ENCODE data around the gene TMSB15C. TPM values are rescaled to one million over a fixed set of nuclear protein-coding genes. Genes with fewer than 3 reads are reported as not detected.

TMSB15C gene
- polyA plus RNA-seq, 1 of the 3 experiments (the other 2 are of a cell fraction), result 2.9 TPM

GRCh38 chrX:104098151-104098808 is 22.2 kb upstream of the TMSB15C start:
- H4K20me1 ChIP-seq (ENCODE audit: insufficient read depth), result no peaks in the 10 kb centered on the region
- 4% methylated on average over 4 of the region's 4 CpGs for WGBS (ENCODE audit: low lambda C conversion rate)
- H3K4me1 ChIP-seq (ENCODE audit: control insufficient read depth in 1 of 2, insufficient read depth in 2 of 2, low read depth in 1 of 2, low read length in 1 of 2), result no peaks in the 10 kb centered on the region
- no peak overlapping the region for H3K27ac ChIP-seq (ENCODE audit: low read depth in 2 of 2, low read length in 1 of 2)
- ChIA-PET CTCF (interaction anchor here (1.0 to 3.0 kb wide), 3 partner anchors 15 to 38 kb away, joined by 3 to 12 read pairs (median 6); no protein-coding TSS in a partner anchor), POLR2A (no interaction called here)
- peak; percentile 52 for DNase-seq
- H3K4me2 ChIP-seq, result no peak overlapping the region
- H2AFZ ChIP-seq (ENCODE audit: low read depth), result no peak overlapping the region
- no peaks in the 10 kb centered on the region for H3K9me2 ChIP-seq
- H3K27me3 ChIP-seq (ENCODE audit: insufficient read depth), result no peaks in the 10 kb centered on the region; the same call in 1 of the 2 replicates
- H3K4me3 ChIP-seq (ENCODE audit: low read depth in 2 of 2, low read length in 1 of 2), result no peak overlapping the region
- peaks cover 4% of the 10 kb centered on the region for H3F3A ChIP-seq (replicated peaks; ENCODE audit: insufficient read depth)
- no peaks in the 10 kb centered on the region for H3K9me3 ChIP-seq
- H3K36me3 ChIP-seq (replicated peaks in 1 of 2; ENCODE audit: control insufficient read depth in 1 of 2, insufficient read depth in 2 of 2, low read length in 1 of 2), result no peaks in the 10 kb centered on the region
- H3K79me2 ChIP-seq (ENCODE audit: insufficient read depth), result no peaks in the 10 kb centered on the region
- no peak for TF ChIP-seq FOXJ3 (CRISPR knock-in tag; IDR thresholded peaks at IDR 0.05)
- peak; percentile 50 for TF ChIP-seq SMC3 (IDR thresholded peaks at IDR 0.05; ENCODE audit: low read depth, low read length)
- no peak for TF ChIP-seq RFX5 (IDR thresholded peaks at IDR 0.05; ENCODE audit: low read length)
- peak; percentile 77 for TF ChIP-seq CTCF (IDR thresholded peaks at IDR 0.05)
- TF ChIP-seq EP300 (IDR thresholded peaks at IDR 0.05; ENCODE audit: borderline replicate concordance in 1 of 2, low read depth in 1 of 2, low read length in 1 of 2), result no peak
- TF ChIP-seq RXRA (IDR thresholded peaks at IDR 0.05; ENCODE audit: borderline replicate concordance, low read depth), result no peak
- TF ChIP-seq RAD21 (IDR thresholded peaks at IDR 0.05; ENCODE audit: low read length), result peak; percentile 64
- no peak overlapping the region for H3K9ac ChIP-seq

GRCh38 chrX:104085919-104086318 is 9.9 kb upstream of the TMSB15C start:
- H3K79me2 ChIP-seq (ENCODE audit: insufficient read depth), result no peaks in the 10 kb centered on the region
- TF ChIP-seq MEF2A (IDR thresholded peaks at IDR 0.05; ENCODE audit: borderline replicate concordance, low read depth) (no peak), ZBTB33 (IDR thresholded peaks at IDR 0.05; ENCODE audit: borderline replicate concordance, low read depth) (no peak), RCOR1 (IDR thresholded peaks at IDR 0.05; ENCODE audit: low read length) (no peak), USF2 (IDR thresholded peaks at IDR 0.05; ENCODE audit: borderline replicate concordance, low read depth, low read length) (no peak), REST (IDR thresholded peaks at IDR 0.05; ENCODE audit: low read depth, low read length) (no peak), CTCF (IDR thresholded peaks at IDR 0.05) (no peak), FOSL2 (IDR thresholded peaks at IDR 0.05; ENCODE audit: borderline replicate concordance, low read depth) (no peak), TCF12 (IDR thresholded peaks at IDR 0.05) (no peak)

More at GRCh38 chrX:104085919-104086318, 9.9 kb upstream of the TMSB15C start:
- H3K4me1 ChIP-seq (ENCODE audit: control insufficient read depth in 1 of 2, insufficient read depth in 2 of 2, low read depth in 1 of 2, low read length in 1 of 2), result no peaks in the 10 kb centered on the region
- ChIA-PET CTCF (interaction anchor here (1.4 kb wide), 1 partner anchor 50 kb away, joined by 4 read pairs; no protein-coding TSS in a partner anchor), POLR2A (no interaction called here)
- WGBS (ENCODE audit: low lambda C conversion rate), result 29% methylated on average over 4 of the region's 7 CpGs
- H3K27me3 ChIP-seq (ENCODE audit: insufficient read depth), result peaks cover 12% of the 10 kb centered on the region; the same call in 1 of the 2 replicates
- no peak overlapping the region for H3K4me2 ChIP-seq
- no peaks in the 10 kb centered on the region for H4K20me1 ChIP-seq (ENCODE audit: insufficient read depth)
- no peak overlapping the region for H3K27ac ChIP-seq (ENCODE audit: low read depth in 2 of 2, low read length in 1 of 2)
- no peaks in the 10 kb centered on the region for H3K36me3 ChIP-seq (replicated peaks in 1 of 2; ENCODE audit: control insufficient read depth in 1 of 2, insufficient read depth in 2 of 2, low read length in 1 of 2)
- no peak for DNase-seq
- H3K9me2 ChIP-seq, result no peaks in the 10 kb centered on the region
- H2AFZ ChIP-seq (ENCODE audit: low read depth), result no peak overlapping the region
- no peaks in the 10 kb centered on the region for H3F3A ChIP-seq (replicated peaks; ENCODE audit: insufficient read depth)
- H3K9ac ChIP-seq, result no peak overlapping the region
- no peaks in the 10 kb centered on the region for H3K9me3 ChIP-seq
- no peak overlapping the region for H3K4me3 ChIP-seq (ENCODE audit: low read depth in 2 of 2, low read length in 1 of 2)

All from SK-N-SH (cell line).